Ascending aorta (tissue), 2 donors: ENCODE data around the gene AVPI1. TPM values are rescaled to one million over a fixed set of nuclear protein-coding genes. Genes with fewer than 3 reads are reported as not detected.

Experiments used
- DNase-seq, 2 donors: peaks; one replicate each; pipeline ENCODE4 v3.0.0-alpha.2; 2019; ENCODE audit warnings: low spot score in 2 of 2
- H3K27ac ChIP-seq, 2 donors: fragments of 200-600 bp; sonication (generic); one replicate each; pipeline ENCODE4 v1.5.1; 2016 to 2017; ENCODE audit warnings: mild to moderate bottlenecking in 1 of 2
- H3K27me3 ChIP-seq: fragments of 200-600 bp; sonication (generic); one replicate; pipeline ENCODE4 v1.5.1; 2017
- H3K36me3 ChIP-seq, 2 donors: fragments of 200-600 bp; sonication (generic); one replicate each; pipeline ENCODE4 v1.5.1; 2016
- H3K4me1 ChIP-seq, 2 donors: fragments of 200-600 bp; sonication (generic); one replicate each; pipeline ENCODE4 v1.5.1; 2016 to 2017; ENCODE audit warnings: mild to moderate bottlenecking in 1 of 2
- H3K4me3 ChIP-seq, 2 donors: fragments of 200-600 bp; sonication (generic); one replicate each; pipeline ENCODE4 v1.5.1; 2016 to 2017; ENCODE audit warnings: mild to moderate bottlenecking in 1 of 2
- H3K9me3 ChIP-seq, 2 donors: fragments of 200-600 bp; sonication (generic); one replicate each; pipeline ENCODE4 v1.5.1; 2016
- CTCF ChIP-seq, 3 experiments: fragments of 200-600 bp in 2 of 3; fragments of 450-650 bp in 1 of 3; sonication (generic) in 2 of 3; IDR thresholded peaks; one replicate each; pipeline ENCODE4 v1.5.1; 2016 to 2019; ENCODE audit warnings: antibody characterized with exemption in 3 of 3, mild to moderate bottlenecking in 1 of 3, moderate library complexity in 1 of 3
- intact Hi-C: fragments of 100-400 bp; cut with DNase I; formaldehyde crosslinking; loops from one replicate; pipeline ENCODE4 v1.15.1; 2023
- total RNA-seq: library from RNA; depleted of rRNA; stranded (reverse); fragments of >200 nt; gene quantifications from one replicate; pipeline ENCODE4 v1.1.0, GENCODE V29; 2016

Gene AVPI1
- total RNA-seq, 1 donor from 2014 or later: 23.7 TPM

- peaks cover 4 to 32% of the 10 kb centered on the region in 2 donors for H3K36me3 ChIP-seq
- intact Hi-C loops: no loop called here
These were observed 35.1 kb upstream of the AVPI1 start for GRCh38 chr10:97721871-97722780.

GRCh38 chr10:97719602-97720001, 32.6 kb upstream of the AVPI1 start:
- Histone ChIP-seq H3K4me1 (peaks cover 19 to 39% of the 10 kb centered on the region in 2 donors), H3K36me3 (peaks cover 8 to 37% of the 10 kb centered on the region in 2 donors), H3K9me3 (no peaks in the 10 kb centered on the region), H3K27me3 (no peaks in the 10 kb centered on the region), H3K27ac (peak overlapping the region; percentile 98 to 100), H3K4me3 (no peak overlapping the region)
- no peak for DNase-seq
- TF ChIP-seq CTCF (IDR thresholded peaks at IDR 0.05): no peak
- intact Hi-C loops: loop anchor here (10.0 kb wide), 1 partner anchor 415 kb away; the partner anchor contains the start of gene R3HCC1L

More at GRCh38 chr10:97721871-97722780, 35.1 kb upstream of the AVPI1 start:
- Histone ChIP-seq H3K27ac (peak overlapping the region; percentile 22 to 57), H3K9me3 (no peaks in the 10 kb centered on the region), H3K4me1 (peaks cover 11 to 35% of the 10 kb centered on the region in 2 donors), H3K4me3 (no peak overlapping the region), H3K27me3 (no peaks in the 10 kb centered on the region)
- no peak for DNase-seq
- TF ChIP-seq CTCF (IDR thresholded peaks at IDR 0.05): no peak

GRCh38 chr10:97718659-97719142, 31.7 kb upstream of the AVPI1 start:
- no peaks in the 10 kb centered on the region for H3K9me3 ChIP-seq
- peak overlapping the region in 1 of 2 donors; percentile 29 for H3K4me3 ChIP-seq
- DNase-seq: peak in 1 of 2 donors; percentile 75
- no peak for TF ChIP-seq CTCF (IDR thresholded peaks at IDR 0.05)
- intact Hi-C loops: loop anchor here (10.0 kb wide), 1 partner anchor 416 kb away; the partner anchor contains the start of gene R3HCC1L
- H3K27me3 ChIP-seq: no peaks in the 10 kb centered on the region
- peaks cover 19 to 37% of the 10 kb centered on the region in 2 donors for H3K4me1 ChIP-seq
- H3K27ac ChIP-seq: peak overlapping the region; percentile 98 to 100
- peaks cover 8 to 37% of the 10 kb centered on the region in 2 donors for H3K36me3 ChIP-seq

- peak overlapping the region in 1 of 2 donors; percentile 29 for H3K4me3 ChIP-seq
These were observed 31.1 kb upstream of the AVPI1 start for GRCh38 chr10:97718178-97718577.

More at GRCh38 chr10:97718178-97718577, 31.1 kb upstream of the AVPI1 start:
- TF ChIP-seq CTCF (IDR thresholded peaks at IDR 0.05): no peak
- Histone ChIP-seq H3K27me3 (no peaks in the 10 kb centered on the region), H3K4me1 (peaks cover 20 to 37% of the 10 kb centered on the region in 2 donors), H3K27ac (peak overlapping the region; percentile 98 to 100), H3K36me3 (peaks cover 8 to 37% of the 10 kb centered on the region in 2 donors), H3K9me3 (no peaks in the 10 kb centered on the region)
- no peak for DNase-seq
- intact Hi-C loops: loop anchor here (10.0 kb wide), 1 partner anchor 417 kb away; the partner anchor contains the start of gene R3HCC1L
